ENCODE measurements around the gene SH2B3.

Gene SH2B3

DNA sequence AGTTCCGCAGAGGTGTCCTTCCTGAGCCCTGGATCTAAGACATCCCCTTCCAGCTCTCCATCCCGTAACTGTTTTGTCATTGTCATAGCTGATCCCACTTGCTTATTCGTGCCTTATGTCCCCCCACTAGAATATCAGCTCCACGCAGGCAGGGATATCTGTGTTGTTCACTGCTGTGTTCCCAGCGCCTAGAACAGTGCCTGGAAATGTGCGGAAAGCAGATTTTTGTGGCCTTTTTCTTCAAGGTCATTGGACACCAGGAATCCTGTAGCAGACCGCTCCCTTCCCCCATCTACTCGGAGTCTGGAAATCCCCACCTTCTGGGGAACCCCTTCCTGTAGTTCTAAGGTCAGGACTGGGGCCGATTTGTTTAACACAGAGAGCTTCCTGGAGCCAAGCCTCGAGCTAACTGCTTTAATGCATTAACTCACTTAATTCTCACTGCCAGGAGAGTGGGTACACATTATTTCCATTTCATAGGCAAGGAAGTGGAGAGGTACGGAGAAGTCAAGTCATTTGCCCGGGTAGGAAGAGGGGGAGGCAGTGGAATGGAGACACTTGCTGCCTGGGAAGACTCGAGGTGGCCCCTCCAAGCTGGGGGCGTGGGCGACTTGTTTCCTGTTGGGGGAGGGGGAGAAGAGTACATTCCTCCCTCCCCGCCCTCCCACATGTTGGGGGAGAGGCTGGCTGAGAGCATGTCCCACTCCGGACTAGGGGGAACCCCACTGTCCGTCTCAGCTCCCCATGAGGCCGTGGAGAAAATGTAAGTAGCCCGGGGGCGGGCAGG lies 1.2 kb upstream of the SH2B3 start:
- H3K36me3 ChIP-seq (ENCODE audit: control insufficient read depth, insufficient read depth, low read length, severe bottlenecking) = no peaks in the 10 kb centered on the region
- peak overlapping the region; percentile 59 for H3K9ac ChIP-seq (ENCODE audit: low read length)
- DNase-seq (ENCODE audit: low read depth) = peak; percentile 41

GRCh38 chr12:111405149-111405858 lies 419 bp upstream of the SH2B3 start:
- Histone ChIP-seq H3K4me3 (ENCODE audit: low read length) (peak overlapping the region; percentile 94), H3K4me1 (ENCODE audit: control insufficient read depth, insufficient read depth, low read length) (peaks cover 42% of the 10 kb centered on the region), H3K9ac (ENCODE audit: low read length) (peak overlapping the region; percentile 95), H3K9me3 (ENCODE audit: control insufficient read depth, low read length) (no peaks in the 10 kb centered on the region), H3K27me3 (replicated peaks; ENCODE audit: control insufficient read depth, insufficient read depth, low read length) (no peaks in the 10 kb centered on the region), H3K36me3 (ENCODE audit: control insufficient read depth, insufficient read depth, low read length, severe bottlenecking) (no peaks in the 10 kb centered on the region)
- DNase-seq (ENCODE audit: low read depth) = peak; percentile 96

More for the DNA sequence above, 1.2 kb upstream of the SH2B3 start:
- Histone ChIP-seq H3K4me1 (ENCODE audit: control insufficient read depth, insufficient read depth, low read length) (peaks cover 34% of the 10 kb centered on the region), H3K9me3 (ENCODE audit: control insufficient read depth, low read length) (no peaks in the 10 kb centered on the region), H3K4me3 (ENCODE audit: low read length) (peak overlapping the region; percentile 94), H3K27me3 (replicated peaks; ENCODE audit: control insufficient read depth, insufficient read depth, low read length) (no peaks in the 10 kb centered on the region)

DNA sequence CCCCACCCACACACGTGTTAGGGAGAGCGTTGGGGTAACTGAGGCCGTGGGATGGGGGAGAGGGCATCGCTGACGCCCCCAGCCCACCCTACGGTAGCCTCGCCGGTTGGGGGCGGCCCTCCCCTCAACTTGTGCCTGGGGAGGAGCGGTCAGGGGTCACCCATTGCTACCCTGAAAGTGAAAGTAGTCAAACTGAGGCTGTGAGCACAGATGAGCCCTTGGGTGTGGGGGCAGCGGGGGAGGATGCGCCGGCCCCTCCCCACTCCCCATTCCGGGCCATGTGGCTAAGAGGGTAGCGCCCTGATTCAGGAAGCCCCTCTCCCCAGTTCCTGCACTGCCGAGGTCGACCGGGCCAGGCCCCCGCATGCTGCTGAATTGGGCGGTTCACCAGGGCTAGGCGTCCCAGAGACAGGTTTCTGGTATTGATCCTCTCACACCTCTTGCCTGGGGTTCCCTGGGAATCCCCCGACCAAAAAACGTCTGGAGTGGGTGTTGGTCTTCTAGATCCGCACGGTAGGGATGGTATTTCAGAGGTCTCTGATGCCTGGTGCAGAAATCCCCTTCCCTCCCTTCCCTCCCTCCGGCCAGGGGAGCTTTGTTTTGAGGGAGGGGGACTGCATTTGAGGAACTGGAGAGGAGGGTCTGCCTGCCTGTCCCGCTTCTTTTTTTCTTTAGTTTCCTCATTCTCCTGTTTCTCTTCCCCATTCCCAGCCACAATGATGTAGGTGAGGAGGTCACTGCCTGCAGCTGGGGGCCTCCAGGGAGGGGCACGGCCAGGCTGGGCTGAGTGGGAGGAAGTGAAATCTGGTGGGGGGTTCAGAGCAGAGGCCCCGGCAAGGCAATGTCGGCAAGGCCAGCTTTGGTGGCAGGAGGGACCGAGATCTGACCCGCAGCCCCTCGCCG lies 1.0 kb downstream of the SH2B3 start:
- DNase-seq (ENCODE audit: low read depth) = peak; percentile 36
- Histone ChIP-seq H3K27me3 (replicated peaks; ENCODE audit: control insufficient read depth, insufficient read depth, low read length) (no peaks in the 10 kb centered on the region), H3K9me3 (ENCODE audit: control insufficient read depth, low read length) (no peaks in the 10 kb centered on the region), H3K9ac (ENCODE audit: low read length) (peak overlapping the region; percentile 95), H3K4me1 (ENCODE audit: control insufficient read depth, insufficient read depth, low read length) (peaks cover 56% of the 10 kb centered on the region), H3K36me3 (ENCODE audit: control insufficient read depth, insufficient read depth, low read length, severe bottlenecking) (no peaks in the 10 kb centered on the region), H3K4me3 (ENCODE audit: low read length) (peak overlapping the region; percentile 94)

DNA sequence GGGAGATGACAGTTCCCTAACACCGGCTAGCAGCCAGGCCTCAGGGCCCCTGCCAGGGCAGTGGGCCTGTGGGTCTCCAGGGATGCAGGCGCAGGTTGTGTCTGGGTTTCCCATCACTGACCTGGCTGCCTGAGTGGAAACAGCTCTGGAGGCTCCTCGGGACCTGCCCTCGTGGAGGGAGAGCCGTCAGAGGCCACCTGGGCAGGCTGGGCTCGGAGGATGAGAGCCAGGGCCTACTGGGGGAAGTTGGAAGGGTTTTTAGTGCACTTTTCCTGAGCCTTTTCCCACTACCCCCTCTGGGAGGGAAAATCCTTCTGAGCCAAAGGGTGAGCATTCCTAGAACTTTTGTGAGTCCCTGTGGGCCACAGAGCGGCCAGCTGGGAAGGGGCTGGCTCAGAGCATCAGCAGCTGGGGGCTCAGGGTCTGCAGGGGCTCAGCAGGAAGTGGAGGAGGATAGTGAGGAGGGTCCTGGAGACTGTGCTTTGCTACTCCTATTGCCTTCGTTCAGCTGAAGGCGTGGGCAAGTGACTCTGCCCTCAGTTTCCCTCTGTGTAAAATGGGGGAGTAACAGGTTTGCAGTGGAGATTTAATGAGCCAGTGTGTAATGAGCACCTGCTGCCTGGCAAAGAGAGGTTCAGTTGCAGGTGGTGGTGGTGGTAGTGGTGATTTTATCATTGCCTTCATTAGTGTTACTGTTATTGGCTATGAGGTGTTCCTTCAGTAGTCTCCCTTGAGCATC lies 1.8 kb downstream of the SH2B3 start:
- no peak for DNase-seq (ENCODE audit: low read depth)
- peak overlapping the region; percentile 95 for H3K9ac ChIP-seq (ENCODE audit: low read length)
- peak overlapping the region; percentile 94 for H3K4me3 ChIP-seq (ENCODE audit: low read length)
- H3K4me1 ChIP-seq (ENCODE audit: control insufficient read depth, insufficient read depth, low read length) = peaks cover 64% of the 10 kb centered on the region
- H3K27me3 ChIP-seq (replicated peaks; ENCODE audit: control insufficient read depth, insufficient read depth, low read length) = no peaks in the 10 kb centered on the region
- H3K9me3 ChIP-seq (ENCODE audit: control insufficient read depth, low read length) = no peaks in the 10 kb centered on the region
- H3K36me3 ChIP-seq (ENCODE audit: control insufficient read depth, insufficient read depth, low read length, severe bottlenecking) = no peaks in the 10 kb centered on the region

DNA sequence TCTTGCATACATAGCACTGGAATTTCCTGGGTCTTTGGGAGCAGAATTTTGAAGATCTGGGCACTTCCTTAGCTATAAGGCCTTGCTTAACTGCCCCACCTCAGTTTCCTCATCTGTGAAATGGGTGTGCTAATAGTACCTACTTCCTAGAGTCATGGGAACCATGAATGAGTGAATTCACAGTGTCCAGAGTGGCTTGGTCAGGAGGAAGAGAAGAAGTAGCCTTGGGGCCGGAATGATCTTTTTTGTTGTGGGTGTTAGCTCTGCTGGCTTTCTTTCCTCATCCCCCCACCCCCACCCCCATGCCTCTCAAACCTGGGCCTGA lies 2.4 kb downstream of the SH2B3 start:
- Histone ChIP-seq H3K4me3 (ENCODE audit: low read length) (peak overlapping the region; percentile 94), H3K36me3 (ENCODE audit: control insufficient read depth, insufficient read depth, low read length, severe bottlenecking) (no peaks in the 10 kb centered on the region), H3K9me3 (ENCODE audit: control insufficient read depth, low read length) (no peaks in the 10 kb centered on the region), H3K4me1 (ENCODE audit: control insufficient read depth, insufficient read depth, low read length) (peaks cover 68% of the 10 kb centered on the region), H3K27me3 (replicated peaks; ENCODE audit: control insufficient read depth, insufficient read depth, low read length) (no peaks in the 10 kb centered on the region), H3K9ac (ENCODE audit: low read length) (no peak overlapping the region)
- no peak for DNase-seq (ENCODE audit: low read depth)

DNA sequence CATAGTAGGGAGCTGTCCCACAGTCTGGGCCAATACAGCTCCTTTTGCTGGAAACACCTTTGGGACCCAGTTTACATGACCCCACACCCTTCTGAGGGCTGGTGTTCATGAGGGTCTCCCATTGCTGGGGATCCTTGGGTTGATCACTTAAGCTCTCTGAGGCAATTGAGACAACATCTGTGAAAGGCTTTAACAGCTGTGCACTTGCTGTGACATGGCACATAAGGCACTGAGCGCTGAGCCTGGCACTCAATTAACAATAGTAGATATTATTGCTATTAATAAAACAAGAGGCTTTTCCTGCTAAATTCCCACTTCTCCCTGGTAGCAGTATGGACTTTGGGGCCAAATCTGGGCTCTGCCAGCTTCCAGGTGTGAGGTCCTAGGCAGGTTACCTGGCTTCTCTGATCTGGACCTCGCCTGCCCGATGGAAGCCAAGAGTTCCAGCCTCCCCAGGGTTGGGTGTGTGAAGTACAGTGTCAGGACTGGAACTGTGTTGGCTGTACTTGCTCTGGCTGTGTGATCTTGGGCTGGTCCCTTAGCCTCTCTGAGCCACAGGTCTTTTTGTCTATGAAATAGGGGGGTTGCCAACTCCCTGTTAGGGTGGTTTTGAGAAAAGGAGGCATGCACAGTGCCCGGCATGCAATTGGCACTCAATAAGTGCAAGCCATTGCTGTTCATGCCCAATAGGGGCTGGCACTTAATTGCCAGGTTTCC lies 3.1 kb downstream of the SH2B3 start:
- DNase-seq (ENCODE audit: low read depth) = no peak
- peaks cover 71% of the 10 kb centered on the region for H3K4me1 ChIP-seq (ENCODE audit: control insufficient read depth, insufficient read depth, low read length)
- H3K36me3 ChIP-seq (ENCODE audit: control insufficient read depth, insufficient read depth, low read length, severe bottlenecking) = no peaks in the 10 kb centered on the region
- peak overlapping the region; percentile 57 for H3K9ac ChIP-seq (ENCODE audit: low read length)
- H3K4me3 ChIP-seq (ENCODE audit: low read length) = no peak overlapping the region
- H3K9me3 ChIP-seq (ENCODE audit: control insufficient read depth, low read length) = no peaks in the 10 kb centered on the region
- no peaks in the 10 kb centered on the region for H3K27me3 ChIP-seq (replicated peaks; ENCODE audit: control insufficient read depth, insufficient read depth, low read length)

GRCh38 chr12:111409403-111409779 lies 3.7 kb downstream of the SH2B3 start:
- Histone ChIP-seq H3K27me3 (replicated peaks; ENCODE audit: control insufficient read depth, insufficient read depth, low read length) (no peaks in the 10 kb centered on the region), H3K9ac (ENCODE audit: low read length) (peak overlapping the region; percentile 57), H3K4me1 (ENCODE audit: control insufficient read depth, insufficient read depth, low read length) (peaks cover 74% of the 10 kb centered on the region), H3K36me3 (ENCODE audit: control insufficient read depth, insufficient read depth, low read length, severe bottlenecking) (no peaks in the 10 kb centered on the region), H3K4me3 (ENCODE audit: low read length) (peak overlapping the region; percentile 27), H3K9me3 (ENCODE audit: control insufficient read depth, low read length) (no peaks in the 10 kb centered on the region)
- DNase-seq (ENCODE audit: low read depth) = peak; percentile 54

GRCh38 chr12:111409780-111410430 lies 4.2 kb downstream of the SH2B3 start:
- Histone ChIP-seq H3K4me3 (ENCODE audit: low read length) (peak overlapping the region; percentile 27), H3K9me3 (ENCODE audit: control insufficient read depth, low read length) (no peaks in the 10 kb centered on the region), H3K4me1 (ENCODE audit: control insufficient read depth, insufficient read depth, low read length) (peaks cover 74% of the 10 kb centered on the region), H3K27me3 (replicated peaks; ENCODE audit: control insufficient read depth, insufficient read depth, low read length) (no peaks in the 10 kb centered on the region), H3K9ac (ENCODE audit: low read length) (peak overlapping the region; percentile 57), H3K36me3 (ENCODE audit: control insufficient read depth, insufficient read depth, low read length, severe bottlenecking) (no peaks in the 10 kb centered on the region)
- DNase-seq (ENCODE audit: low read depth) = peak; percentile 79

- H3K4me3 ChIP-seq (ENCODE audit: low read length) = peak overlapping the region; percentile 7
- H3K36me3 ChIP-seq (ENCODE audit: control insufficient read depth, insufficient read depth, low read length, severe bottlenecking) = no peaks in the 10 kb centered on the region
- H3K9me3 ChIP-seq (ENCODE audit: control insufficient read depth, low read length) = no peaks in the 10 kb centered on the region
- no peaks in the 10 kb centered on the region for H3K27me3 ChIP-seq (replicated peaks; ENCODE audit: control insufficient read depth, insufficient read depth, low read length)
- peak overlapping the region; percentile 57 for H3K9ac ChIP-seq (ENCODE audit: low read length)
- peak; percentile 52 for DNase-seq (ENCODE audit: low read depth)
- H3K4me1 ChIP-seq (ENCODE audit: control insufficient read depth, insufficient read depth, low read length) = peaks cover 74% of the 10 kb centered on the region
Measured at GRCh38 chr12:111410431-111411184, 4.9 kb downstream of the SH2B3 start.
